ENCODE results near the gene PLEKHO1. TPM values are rescaled to one million over a fixed set of nuclear protein-coding genes. Genes with fewer than 3 reads are reported as not detected.

Gene PLEKHO1, protein sequence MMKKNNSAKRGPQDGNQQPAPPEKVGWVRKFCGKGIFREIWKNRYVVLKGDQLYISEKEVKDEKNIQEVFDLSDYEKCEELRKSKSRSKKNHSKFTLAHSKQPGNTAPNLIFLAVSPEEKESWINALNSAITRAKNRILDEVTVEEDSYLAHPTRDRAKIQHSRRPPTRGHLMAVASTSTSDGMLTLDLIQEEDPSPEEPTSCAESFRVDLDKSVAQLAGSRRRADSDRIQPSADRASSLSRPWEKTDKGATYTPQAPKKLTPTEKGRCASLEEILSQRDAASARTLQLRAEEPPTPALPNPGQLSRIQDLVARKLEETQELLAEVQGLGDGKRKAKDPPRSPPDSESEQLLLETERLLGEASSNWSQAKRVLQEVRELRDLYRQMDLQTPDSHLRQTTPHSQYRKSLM
- polyA plus RNA-seq (2013, experiment 1 of 2) = 47.9 TPM
- 42.4 TPM for polyA plus RNA-seq (2013, experiment 2 of 2)

DNA sequence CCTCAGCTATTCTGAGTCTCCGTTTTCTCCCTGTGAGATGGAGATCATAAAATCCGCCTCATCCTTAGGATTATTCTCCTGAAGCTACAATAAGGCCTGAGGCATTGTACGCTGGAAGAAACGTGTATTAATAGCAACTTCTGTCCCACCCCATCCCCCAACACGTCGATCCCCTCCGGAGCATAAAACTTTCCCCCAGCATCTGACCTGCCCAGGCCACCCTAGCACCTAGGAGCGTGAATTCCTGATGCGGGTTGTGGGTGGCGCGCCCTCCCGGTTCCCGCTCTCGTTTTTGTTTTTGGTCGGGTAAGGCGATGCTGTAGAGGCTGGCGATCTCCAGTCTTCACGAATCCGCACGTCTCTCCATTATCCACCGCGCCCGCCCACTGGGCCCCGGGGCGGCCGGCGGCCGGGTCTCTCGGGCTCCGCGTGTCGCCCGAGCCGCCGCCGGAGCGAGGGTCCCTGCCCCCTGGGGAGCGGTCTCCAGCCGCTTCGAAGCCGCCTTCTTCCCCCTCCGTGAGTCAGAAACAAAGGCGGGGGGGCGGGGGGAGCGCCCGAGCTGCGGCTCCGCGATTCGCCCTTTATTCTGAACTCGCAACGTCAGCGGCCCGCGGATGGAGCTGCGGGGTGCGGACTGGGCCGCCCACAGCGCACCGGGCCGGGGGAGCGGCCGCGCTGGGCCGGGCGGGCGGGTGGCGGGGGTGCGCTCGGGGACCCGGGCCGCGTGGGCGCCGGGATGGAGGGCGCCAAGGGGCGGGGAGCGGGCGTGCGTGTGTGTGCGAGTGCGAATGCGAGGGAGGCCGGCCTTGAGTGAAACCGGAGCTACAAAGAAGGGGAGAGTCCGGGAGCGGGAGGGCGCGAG is at the start of gene PLEKHO1:
TSS of gene PLEKHO1 (plus strand) at position 646 of the 862 bp plus-strand sequence. CDS start 342 bp downstream, outside the sequence.
- Histone ChIP-seq H3K4me3 (ENCODE audit: low read length) (peak within 1 kb of the TSS; percentile 81), H3K4me1 (ENCODE audit: insufficient read depth, low read length) (peaks cover 21% of the 10 kb centered on the region; the same call in 1 of the 2 replicates), H3K9me3 (ENCODE audit: insufficient read depth, low read depth, low read length) (no peaks in the 10 kb centered on the region), H3K27me3 (ENCODE audit: insufficient read depth, low read length) (peaks cover 14% of the 10 kb centered on the region), H3K36me3 (ENCODE audit: insufficient read depth, low read length) (peaks cover 29% of the 10 kb centered on the region), H3K27ac (ENCODE audit: low read depth, low read length) (peak within 1 kb of the TSS; percentile 69), H3K9ac (ENCODE audit: low read depth, low read length) (peak within 1 kb of the TSS; percentile 88)
- under 1% methylated on average over 89 of the region's 89 CpGs for WGBS

DNA sequence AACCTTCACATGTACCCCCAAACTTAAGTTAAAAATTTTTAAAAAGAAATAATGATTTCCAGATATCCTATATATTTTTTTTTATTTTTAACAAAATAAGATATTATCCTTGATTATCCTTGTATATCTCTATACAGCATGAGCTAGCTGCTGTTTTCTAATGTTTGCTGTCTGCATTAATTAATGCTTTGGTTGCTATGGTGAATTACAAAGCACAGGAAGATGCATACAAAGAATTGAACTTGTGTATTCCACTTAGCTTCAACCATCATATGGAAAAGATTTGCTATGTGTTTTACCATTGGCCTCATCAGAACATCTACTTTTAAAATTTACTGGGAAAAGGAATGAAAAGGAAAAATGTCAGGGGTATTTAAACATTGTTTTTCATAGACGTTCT is 46.7 kb upstream of the PLEKHO1 start:
- Histone ChIP-seq H3K9me3 (ENCODE audit: insufficient read depth, low read depth, low read length) (no peaks in the 10 kb centered on the region), H3K9ac (ENCODE audit: low read depth, low read length) (no peak overlapping the region), H3K4me3 (ENCODE audit: low read length) (no peak overlapping the region), H3K27me3 (ENCODE audit: insufficient read depth, low read length) (no peaks in the 10 kb centered on the region), H3K36me3 (ENCODE audit: insufficient read depth, low read length) (peaks cover 12% of the 10 kb centered on the region; the same call in 1 of the 2 replicates), H3K27ac (ENCODE audit: low read depth, low read length) (no peak overlapping the region), H3K4me1 (ENCODE audit: insufficient read depth, low read length) (no peaks in the 10 kb centered on the region)
- WGBS = 80% methylated on average over 1 of the region's 1 CpG

DNA sequence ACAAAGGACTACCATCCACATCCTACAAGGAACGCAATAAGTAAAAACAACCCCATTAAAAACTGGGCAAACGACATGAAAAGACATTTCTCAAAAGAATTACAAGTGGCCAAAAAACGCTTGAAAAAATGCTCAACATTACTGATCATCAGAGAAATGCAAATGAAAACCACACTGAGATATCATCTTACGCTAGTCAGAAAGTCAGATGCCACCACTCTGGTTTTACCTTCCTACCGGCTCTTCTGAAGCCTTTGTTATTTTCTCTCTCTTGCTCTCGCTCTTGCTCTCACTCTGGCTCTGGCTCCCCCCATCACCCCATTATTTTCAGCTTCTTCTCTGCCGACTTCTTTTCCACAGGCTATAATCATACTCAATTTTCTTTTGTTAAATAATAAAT is 43.4 kb upstream of the PLEKHO1 start:
- no peaks in the 10 kb centered on the region for H3K27me3 ChIP-seq (ENCODE audit: insufficient read depth, low read length)
- no peaks in the 10 kb centered on the region for H3K9me3 ChIP-seq (ENCODE audit: insufficient read depth, low read depth, low read length)
- no peak overlapping the region for H3K4me3 ChIP-seq (ENCODE audit: low read length)
- peaks cover 7% of the 10 kb centered on the region; the same call in 1 of the 2 replicates for H3K36me3 ChIP-seq (ENCODE audit: insufficient read depth, low read length)
- WGBS = 79% methylated on average over 7 of the region's 7 CpGs
- H3K27ac ChIP-seq (ENCODE audit: low read depth, low read length) = no peak overlapping the region
- H3K9ac ChIP-seq (ENCODE audit: low read depth, low read length) = no peak overlapping the region
- no peaks in the 10 kb centered on the region for H3K4me1 ChIP-seq (ENCODE audit: insufficient read depth, low read length)

DNA sequence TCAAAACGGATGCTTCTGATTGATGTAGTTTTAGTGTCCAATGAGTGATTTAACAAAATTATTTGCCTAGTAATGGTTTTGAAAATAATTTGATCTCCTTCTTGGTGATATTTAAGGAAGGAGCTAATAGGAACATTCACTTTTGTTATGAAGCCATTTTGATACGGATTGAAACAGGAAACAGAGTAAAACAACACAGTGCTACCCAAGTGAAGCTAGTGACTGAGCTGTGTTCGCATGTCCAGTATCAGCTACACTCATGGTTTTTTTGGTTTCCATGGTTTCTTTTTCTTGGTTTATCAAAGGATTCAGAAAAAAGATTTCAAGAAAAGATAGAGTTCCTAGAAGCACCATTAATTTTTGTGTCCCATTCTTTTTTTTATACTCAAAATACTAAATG is 40.1 kb upstream of the PLEKHO1 start:
- Histone ChIP-seq H3K27me3 (ENCODE audit: insufficient read depth, low read length) (no peaks in the 10 kb centered on the region), H3K4me3 (ENCODE audit: low read length) (no peak overlapping the region), H3K9me3 (ENCODE audit: insufficient read depth, low read depth, low read length) (0 out of 2 replicates have a peak, but pooled peaks cover 2% of the 10 kb centered on the region), H3K9ac (ENCODE audit: low read depth, low read length) (no peak overlapping the region), H3K4me1 (ENCODE audit: insufficient read depth, low read length) (no peaks in the 10 kb centered on the region), H3K36me3 (ENCODE audit: insufficient read depth, low read length) (peaks cover 9% of the 10 kb centered on the region; the same call in 1 of the 2 replicates), H3K27ac (ENCODE audit: low read depth, low read length) (no peak overlapping the region)
- WGBS = 93% methylated on average over 3 of the region's 3 CpGs

DNA sequence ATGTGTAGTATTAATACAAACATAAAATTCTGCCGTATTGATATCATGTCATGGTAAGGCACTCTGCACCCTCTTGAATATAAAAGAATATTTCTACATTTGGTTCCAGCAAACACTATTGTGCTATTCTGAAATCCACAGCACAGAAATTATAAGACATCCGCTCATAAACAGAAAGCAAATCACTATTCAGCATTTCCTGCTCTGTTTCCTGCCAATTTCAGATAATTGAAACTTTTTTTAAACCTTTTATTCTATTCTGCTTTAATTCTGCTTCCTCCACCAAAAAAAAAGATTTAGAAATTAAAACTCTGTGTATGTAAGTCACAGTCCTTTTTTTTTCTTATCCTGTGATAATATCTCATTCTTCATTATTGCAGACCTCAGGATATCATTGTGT is 39.6 kb upstream of the PLEKHO1 start:
- H3K27ac ChIP-seq (ENCODE audit: low read depth, low read length) = no peak overlapping the region
- 87% methylated on average over 2 of the region's 2 CpGs for WGBS
- H3K36me3 ChIP-seq (ENCODE audit: insufficient read depth, low read length) = peaks cover 14% of the 10 kb centered on the region; the same call in 1 of the 2 replicates

DNA sequence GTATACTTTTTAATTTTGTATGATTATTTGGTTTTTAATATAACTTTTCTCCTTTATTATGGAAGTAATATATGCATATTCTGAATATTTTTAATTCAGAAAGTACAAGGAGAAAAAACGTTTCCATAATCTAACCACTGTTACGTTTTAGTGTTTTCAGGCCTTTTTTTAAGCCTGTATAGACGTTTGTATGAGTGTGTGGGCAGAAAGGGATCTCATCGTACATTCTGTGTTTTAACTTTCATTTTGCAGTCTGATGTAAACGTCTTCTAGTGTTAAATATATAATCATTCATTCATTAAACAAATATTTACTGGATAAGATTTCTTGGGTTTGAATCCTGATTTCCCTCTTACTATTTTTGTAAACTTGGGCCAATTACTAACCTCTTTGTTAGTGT is 38.0 kb upstream of the PLEKHO1 start:
- Histone ChIP-seq H3K4me3 (ENCODE audit: low read length) (no peak overlapping the region), H3K36me3 (ENCODE audit: insufficient read depth, low read length) (peaks cover 12% of the 10 kb centered on the region; the same call in 1 of the 2 replicates), H3K27ac (ENCODE audit: low read depth, low read length) (no peak overlapping the region), H3K4me1 (ENCODE audit: insufficient read depth, low read length) (no peaks in the 10 kb centered on the region), H3K27me3 (ENCODE audit: insufficient read depth, low read length) (no peaks in the 10 kb centered on the region), H3K9ac (ENCODE audit: low read depth, low read length) (no peak overlapping the region), H3K9me3 (ENCODE audit: insufficient read depth, low read depth, low read length) (peaks cover 11% of the 10 kb centered on the region)
- WGBS = 98% methylated on average over 4 of the region's 5 CpGs

More for the DNA sequence above, 39.6 kb upstream of the PLEKHO1 start:
- Histone ChIP-seq H3K4me3 (ENCODE audit: low read length) (no peak overlapping the region), H3K9ac (ENCODE audit: low read depth, low read length) (no peak overlapping the region), H3K27me3 (ENCODE audit: insufficient read depth, low read length) (no peaks in the 10 kb centered on the region), H3K4me1 (ENCODE audit: insufficient read depth, low read length) (no peaks in the 10 kb centered on the region), H3K9me3 (ENCODE audit: insufficient read depth, low read depth, low read length) (peaks cover 7% of the 10 kb centered on the region)

DNA sequence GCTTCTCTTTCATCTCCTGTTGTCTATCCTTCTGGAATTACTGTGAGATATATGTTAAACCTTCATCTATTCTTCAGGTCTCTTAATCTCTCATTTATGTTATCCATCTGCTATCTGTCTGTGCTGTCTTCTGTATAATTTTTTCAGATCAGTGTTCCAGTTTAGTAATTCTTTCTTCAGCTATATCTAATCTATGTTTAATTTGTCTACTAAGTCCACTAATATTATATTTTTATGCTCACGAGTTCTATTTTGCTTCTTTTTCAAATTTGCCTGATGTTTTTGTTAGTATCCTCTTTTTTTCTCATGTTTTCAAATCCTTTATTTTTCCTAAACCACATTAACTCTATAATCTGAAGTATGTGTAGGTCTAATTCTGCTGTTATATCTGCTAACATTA is 34.6 kb upstream of the PLEKHO1 start:
- Histone ChIP-seq H3K4me3 (ENCODE audit: low read length) (no peak overlapping the region), H3K9ac (ENCODE audit: low read depth, low read length) (no peak overlapping the region), H3K36me3 (ENCODE audit: insufficient read depth, low read length) (peaks cover 12% of the 10 kb centered on the region; the same call in 1 of the 2 replicates), H3K27me3 (ENCODE audit: insufficient read depth, low read length) (no peaks in the 10 kb centered on the region), H3K4me1 (ENCODE audit: insufficient read depth, low read length) (no peaks in the 10 kb centered on the region), H3K9me3 (ENCODE audit: insufficient read depth, low read depth, low read length) (peaks cover 11% of the 10 kb centered on the region), H3K27ac (ENCODE audit: low read depth, low read length) (no peak overlapping the region)
- WGBS = no CpG with 5 or more reads among the region's 1 CpG

DNA sequence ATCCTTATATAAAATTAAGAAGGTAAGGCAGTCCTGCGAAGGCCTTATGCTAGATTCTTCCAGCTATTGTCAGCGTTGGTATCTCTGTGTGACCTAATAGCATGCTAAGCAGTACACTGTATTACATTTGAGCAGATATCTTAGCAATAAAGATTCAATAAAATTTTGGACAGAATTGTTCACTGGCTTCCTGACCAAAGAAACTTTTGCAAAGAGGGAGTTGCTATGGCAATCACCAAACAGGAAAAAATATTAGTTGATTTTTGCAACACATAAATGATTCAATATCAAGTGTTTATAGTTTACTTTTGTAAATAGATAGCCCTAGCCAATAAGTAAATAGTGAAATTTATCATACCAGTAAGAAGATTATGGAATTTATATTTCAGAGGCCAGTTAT is 31.0 kb upstream of the PLEKHO1 start:
- Histone ChIP-seq H3K9ac (ENCODE audit: low read depth, low read length) (no peak overlapping the region), H3K27ac (ENCODE audit: low read depth, low read length) (no peak overlapping the region), H3K9me3 (ENCODE audit: insufficient read depth, low read depth, low read length) (peaks cover 11% of the 10 kb centered on the region), H3K36me3 (ENCODE audit: insufficient read depth, low read length) (peaks cover 6% of the 10 kb centered on the region; the same call in 1 of the 2 replicates), H3K27me3 (ENCODE audit: insufficient read depth, low read length) (no peaks in the 10 kb centered on the region), H3K4me1 (ENCODE audit: insufficient read depth, low read length) (no peaks in the 10 kb centered on the region), H3K4me3 (ENCODE audit: low read length) (no peak overlapping the region)
- 92% methylated on average over 2 of the region's 2 CpGs for WGBS

DNA sequence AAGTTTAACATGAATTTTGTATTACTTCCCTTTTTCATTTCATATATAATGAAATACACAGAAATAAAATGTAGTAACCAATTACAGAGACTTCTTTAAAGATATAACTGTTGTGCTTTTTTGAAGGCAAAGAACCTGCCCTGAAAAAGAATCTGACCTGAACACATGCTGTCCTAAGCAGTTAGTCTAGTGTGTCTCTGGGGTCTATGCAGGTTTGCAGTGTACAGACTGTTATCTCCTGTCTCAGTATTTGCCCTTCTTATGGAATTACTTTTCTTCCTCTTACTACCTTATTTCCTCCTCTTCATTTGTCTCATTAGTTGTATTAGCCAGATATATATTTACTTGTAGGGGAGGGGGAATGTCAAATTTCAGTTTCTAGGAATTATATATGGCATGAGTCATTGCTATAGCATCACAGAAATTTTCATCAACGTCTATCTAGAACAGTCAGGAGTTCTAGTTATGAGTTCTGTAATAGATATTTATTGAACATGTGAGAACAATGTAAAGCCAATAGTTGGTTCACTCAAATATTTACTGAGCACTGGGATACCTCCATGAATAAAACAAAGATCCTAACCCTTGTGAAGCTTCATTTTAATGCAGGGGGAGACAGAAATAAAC is 28.4 kb upstream of the PLEKHO1 start:
- Histone ChIP-seq H3K27me3 (ENCODE audit: insufficient read depth, low read length) (no peaks in the 10 kb centered on the region), H3K27ac (ENCODE audit: low read depth, low read length) (no peak overlapping the region), H3K9ac (ENCODE audit: low read depth, low read length) (no peak overlapping the region), H3K4me3 (ENCODE audit: low read length) (no peak overlapping the region), H3K36me3 (ENCODE audit: insufficient read depth, low read length) (no peaks in the 10 kb centered on the region), H3K4me1 (ENCODE audit: insufficient read depth, low read length) (no peaks in the 10 kb centered on the region), H3K9me3 (ENCODE audit: insufficient read depth, low read depth, low read length) (no peaks in the 10 kb centered on the region)
- WGBS = 92% methylated on average over 1 of the region's 1 CpG

DNA sequence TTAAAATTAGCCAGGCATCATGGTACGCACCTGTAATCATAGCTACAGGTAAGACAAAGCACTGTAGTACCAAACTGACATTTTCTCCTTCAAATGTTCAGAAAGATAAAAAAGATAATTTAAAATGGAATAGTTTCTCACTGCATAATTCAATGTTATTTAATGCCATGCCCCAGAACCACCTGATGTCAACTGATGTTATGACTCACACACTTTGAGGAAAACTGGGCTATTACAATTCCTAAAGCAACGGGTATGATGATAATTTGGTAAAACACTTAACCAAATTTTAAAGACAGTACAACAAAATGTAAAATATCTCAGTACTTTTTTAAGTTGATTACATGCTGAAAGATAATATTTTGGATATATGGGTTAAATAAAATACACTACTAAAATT is 22.9 kb upstream of the PLEKHO1 start:
- H3K27me3 ChIP-seq (ENCODE audit: insufficient read depth, low read length) = no peaks in the 10 kb centered on the region
- H3K4me3 ChIP-seq (ENCODE audit: low read length) = no peak overlapping the region
- 100% methylated on average over 1 of the region's 2 CpGs for WGBS
- no peaks in the 10 kb centered on the region for H3K36me3 ChIP-seq (ENCODE audit: insufficient read depth, low read length)
- no peaks in the 10 kb centered on the region for H3K9me3 ChIP-seq (ENCODE audit: insufficient read depth, low read depth, low read length)
- no peak overlapping the region for H3K27ac ChIP-seq (ENCODE audit: low read depth, low read length)
- no peaks in the 10 kb centered on the region for H3K4me1 ChIP-seq (ENCODE audit: insufficient read depth, low read length)
- no peak overlapping the region for H3K9ac ChIP-seq (ENCODE audit: low read depth, low read length)

Measured in HUES64 (cell line).